Mesendoderm (in vitro differentiated cells): ENCODE measurements around the gene GLRX5.

Experiments
- DNase-seq: peaks from one replicate; pipeline ENCODE4 v3.0.0; 2013
- H2AK5ac ChIP-seq: 2 replicates; pipeline ENCODE4 v1.6.1; 2013; ENCODE audit warnings: low read length, inconsistent platforms
- H2BK120ac ChIP-seq: 2 replicates; pipeline ENCODE4 v1.6.1; 2013; ENCODE audit warnings: low read depth, mild to moderate bottlenecking, low read length, moderate library complexity, mixed read lengths
- H2BK15ac ChIP-seq: replicated peaks from 2 replicates; pipeline ENCODE4 v1.6.1; 2013; ENCODE audit warnings: low read depth, mild to moderate bottlenecking, moderate library complexity
- H2BK5ac ChIP-seq: 2 replicates; pipeline ENCODE4 v1.6.1; 2013; ENCODE audit warnings: low read length, inconsistent platforms
- H3K18ac ChIP-seq: 2 replicates; pipeline ENCODE4 v1.6.1; 2013; ENCODE audit warnings: mild to moderate bottlenecking, low read length, mixed read lengths
- H3K23ac ChIP-seq: one replicate; pipeline ENCODE4 v1.6.1; 2013; ENCODE audit warnings: low read length
- H3K27ac ChIP-seq: 2 replicates; pipeline ENCODE4 v1.5.1; 2013; ENCODE audit warnings: low read depth, mild to moderate bottlenecking, inconsistent platforms, low read length, moderate library complexity
- H3K27me3 ChIP-seq: 2 replicates; pipeline ENCODE4 v1.6.1; 2013; ENCODE audit warnings: low read length, control low read depth, mild to moderate bottlenecking, inconsistent platforms; ENCODE audit not compliant: insufficient read depth, poor library complexity
- H3K36me3 ChIP-seq: 2 replicates; pipeline ENCODE4 v1.6.1; 2013; ENCODE audit warnings: low read length, inconsistent platforms; ENCODE audit not compliant: control insufficient read depth, insufficient read depth
- H3K4ac ChIP-seq: one replicate; pipeline ENCODE4 v1.6.1; 2013; ENCODE audit warnings: low read depth, mild to moderate bottlenecking, low read length, moderate library complexity
- H3K4me1 ChIP-seq: 2 replicates; pipeline ENCODE4 v1.6.1; 2013; ENCODE audit warnings: low read depth, low read length, inconsistent platforms; ENCODE audit not compliant: control insufficient read depth
- H3K4me2 ChIP-seq: 2 replicates; pipeline ENCODE4 v1.6.1; 2013; ENCODE audit warnings: low read length
- H3K4me3 ChIP-seq: 2 replicates; pipeline ENCODE4 v1.5.1; 2013; ENCODE audit warnings: mild to moderate bottlenecking, low read length
- H3K56ac ChIP-seq: one replicate; pipeline ENCODE4 v1.6.1; 2013; ENCODE audit warnings: low read length
- H3K79me1 ChIP-seq: 2 replicates; pipeline ENCODE4 v1.6.1; 2013; ENCODE audit warnings: low read length, inconsistent platforms
- H3K79me2 ChIP-seq: 2 replicates; pipeline ENCODE4 v1.6.1; 2013; ENCODE audit warnings: mild to moderate bottlenecking, low read length; ENCODE audit not compliant: control insufficient read depth, insufficient read depth
- H3K9ac ChIP-seq: 2 replicates; pipeline ENCODE4 v1.6.1; 2013; ENCODE audit warnings: low read length, inconsistent platforms
- H4K5ac ChIP-seq: one replicate; pipeline ENCODE4 v1.6.1; 2013; ENCODE audit warnings: low read length
- H4K8ac ChIP-seq: one replicate; pipeline ENCODE4 v1.6.1; 2013; ENCODE audit warnings: low read depth, mild to moderate bottlenecking, control low read depth, low read length, moderate library complexity
- WGBS: extraction: QIAGEN DNeasy Blood & Tissue Kit; methylation state at CpG from one replicate; pipeline ENCODE4 v1.1.7; 2013; ENCODE audit warnings: low lambda C conversion rate, missing lambda C conversion rate; ENCODE audit not compliant: insufficient coverage; ENCODE audit errors: extremely low coverage; 5-methylcytosine and 5-hydroxymethylcytosine counted together

GLRX5 gene

GRCh38 chr14:95493976-95494375, 40.9 kb upstream of the GLRX5 start:
- Histone ChIP-seq H3K36me3 (no peaks in the 10 kb centered on the region), H3K56ac (no peak overlapping the region), H4K8ac (no peak overlapping the region), H3K79me2 (no peaks in the 10 kb centered on the region), H2AK5ac (no peak overlapping the region), H3K4me3 (no peak overlapping the region), H2BK5ac (no peak overlapping the region), H3K18ac (no peak overlapping the region), H3K27me3 (no peaks in the 10 kb centered on the region), H2BK120ac (no peak overlapping the region), H4K5ac (no peak overlapping the region), H3K23ac (no peak overlapping the region), H3K4ac (no peak overlapping the region), H3K27ac (no peak overlapping the region), H3K9ac (no peak overlapping the region), H3K4me2 (no peak overlapping the region), H2BK15ac (no peak overlapping the region), H3K79me1 (no peaks in the 10 kb centered on the region), H3K4me1 (peaks cover 9% of the 10 kb centered on the region)
- WGBS, result no CpG with 5 or more reads among the region's 4 CpGs
- no peak for DNase-seq

GRCh38 chr14:95494456-95494855, 40.4 kb upstream of the GLRX5 start:
- Histone ChIP-seq H3K18ac (no peak overlapping the region), H3K36me3 (no peaks in the 10 kb centered on the region), H3K23ac (no peak overlapping the region), H3K79me2 (no peaks in the 10 kb centered on the region), H3K4me3 (no peak overlapping the region), H3K56ac (no peak overlapping the region), H2BK120ac (no peak overlapping the region), H3K4me1 (peaks cover 9% of the 10 kb centered on the region), H4K8ac (no peak overlapping the region), H3K4me2 (no peak overlapping the region), H4K5ac (no peak overlapping the region), H2AK5ac (no peak overlapping the region), H3K4ac (no peak overlapping the region), H3K9ac (no peak overlapping the region), H3K79me1 (no peaks in the 10 kb centered on the region), H3K27ac (no peak overlapping the region), H3K27me3 (no peaks in the 10 kb centered on the region), H2BK15ac (no peak overlapping the region), H2BK5ac (no peak overlapping the region)
- no peak for DNase-seq
- WGBS, result no CpG with 5 or more reads among the region's 4 CpGs

- no peak overlapping the region for H3K27ac ChIP-seq
- H3K9ac ChIP-seq, result no peak overlapping the region
- H4K5ac ChIP-seq, result no peak overlapping the region
- no peak overlapping the region for H2BK120ac ChIP-seq
- no peaks in the 10 kb centered on the region for H3K79me2 ChIP-seq
- H3K18ac ChIP-seq, result no peak overlapping the region
- H3K79me1 ChIP-seq, result no peaks in the 10 kb centered on the region
- H3K4me1 ChIP-seq, result peaks cover 9% of the 10 kb centered on the region
- H4K8ac ChIP-seq, result no peak overlapping the region
- H3K36me3 ChIP-seq, result no peaks in the 10 kb centered on the region
- no peak overlapping the region for H2AK5ac ChIP-seq
- no peak overlapping the region for H2BK5ac ChIP-seq
- H3K4me3 ChIP-seq, result no peak overlapping the region
- WGBS, result no CpG with 5 or more reads among the region's 3 CpGs
- DNase-seq, result no peak
- no peak overlapping the region for H2BK15ac ChIP-seq
- no peak overlapping the region for H3K4me2 ChIP-seq
- H3K4ac ChIP-seq, result no peak overlapping the region
- no peaks in the 10 kb centered on the region for H3K27me3 ChIP-seq
- no peak overlapping the region for H3K56ac ChIP-seq
- no peak overlapping the region for H3K23ac ChIP-seq
Measured at GRCh38 chr14:95495076-95495475, 39.8 kb upstream of the GLRX5 start.

GRCh38 chr14:95495538-95496025, 39.3 kb upstream of the GLRX5 start:
- Histone ChIP-seq H3K36me3 (no peaks in the 10 kb centered on the region), H3K9ac (no peak overlapping the region), H3K79me2 (no peaks in the 10 kb centered on the region), H4K8ac (no peak overlapping the region), H3K4me3 (no peak overlapping the region), H3K23ac (no peak overlapping the region), H3K18ac (no peak overlapping the region), H3K4me2 (no peak overlapping the region), H3K4ac (no peak overlapping the region), H3K4me1 (peaks cover 9% of the 10 kb centered on the region), H2BK5ac (no peak overlapping the region), H3K27me3 (no peaks in the 10 kb centered on the region), H3K27ac (no peak overlapping the region), H3K56ac (peak overlapping the region; percentile 43), H2BK120ac (no peak overlapping the region), H3K79me1 (no peaks in the 10 kb centered on the region), H4K5ac (no peak overlapping the region), H2BK15ac (no peak overlapping the region), H2AK5ac (peak overlapping the region; percentile 32)
- no peak for DNase-seq
- WGBS, result no CpG with 5 or more reads among the region's 8 CpGs

GRCh38 chr14:95496111-95496681, 38.7 kb upstream of the GLRX5 start:
- no peak overlapping the region for H3K4me2 ChIP-seq
- peaks cover 9% of the 10 kb centered on the region for H3K4me1 ChIP-seq
- H4K5ac ChIP-seq, result no peak overlapping the region
- H2AK5ac ChIP-seq, result no peak overlapping the region
- DNase-seq, result peak; percentile 83
- H3K79me1 ChIP-seq, result no peaks in the 10 kb centered on the region
- H2BK120ac ChIP-seq, result no peak overlapping the region
- H3K27me3 ChIP-seq, result no peaks in the 10 kb centered on the region
- peak overlapping the region; percentile 4 for H3K27ac ChIP-seq
- WGBS, result no CpG with 5 or more reads among the region's 4 CpGs
- no peak overlapping the region for H3K4me3 ChIP-seq
- H2BK15ac ChIP-seq, result no peak overlapping the region
- no peak overlapping the region for H3K18ac ChIP-seq
- no peaks in the 10 kb centered on the region for H3K79me2 ChIP-seq
- no peak overlapping the region for H3K23ac ChIP-seq
- no peak overlapping the region for H3K4ac ChIP-seq
- H4K8ac ChIP-seq, result no peak overlapping the region
- H3K56ac ChIP-seq, result peak overlapping the region; percentile 11
- no peaks in the 10 kb centered on the region for H3K36me3 ChIP-seq
- H3K9ac ChIP-seq, result no peak overlapping the region
- no peak overlapping the region for H2BK5ac ChIP-seq

- H3K4me3 ChIP-seq, result no peak overlapping the region
- H3K56ac ChIP-seq, result no peak overlapping the region
- no peaks in the 10 kb centered on the region for H3K36me3 ChIP-seq
- H4K8ac ChIP-seq, result no peak overlapping the region
- no peaks in the 10 kb centered on the region for H3K27me3 ChIP-seq
- peak overlapping the region; percentile 4 for H3K27ac ChIP-seq
- no peak for DNase-seq
- H2BK5ac ChIP-seq, result no peak overlapping the region
- H2BK120ac ChIP-seq, result no peak overlapping the region
- no peak overlapping the region for H2BK15ac ChIP-seq
- H3K9ac ChIP-seq, result no peak overlapping the region
- no peak overlapping the region for H3K23ac ChIP-seq
- H3K79me2 ChIP-seq, result no peaks in the 10 kb centered on the region
- no peak overlapping the region for H3K4me2 ChIP-seq
- WGBS, result no CpG with 5 or more reads among the region's 4 CpGs
- no peak overlapping the region for H2AK5ac ChIP-seq
- peaks cover 9% of the 10 kb centered on the region for H3K4me1 ChIP-seq
- no peak overlapping the region for H4K5ac ChIP-seq
- no peaks in the 10 kb centered on the region for H3K79me1 ChIP-seq
- no peak overlapping the region for H3K4ac ChIP-seq
- H3K18ac ChIP-seq, result no peak overlapping the region
Measured at GRCh38 chr14:95496690-95497259, 38.1 kb upstream of the GLRX5 start.
